HG03175 (cell line): ENCODE measurements around the gene LMNTD1.
A peak's percentile ranks its signal among the peaks of the same experiment; 100 is the strongest.

Source experiments
- ATAC-seq: cut with Tn5 transposase; IDR thresholded peaks from one replicate; pipeline ENCODE4 v1.9.1; 2021; ENCODE audit warnings: mild to moderate bottlenecking, moderate library complexity; ENCODE audit not compliant: unreplicated experiment

LMNTD1 gene

GRCh38 chr12:25556153-25556552 is 3.1 kb upstream of the LMNTD1 start:
- ATAC-seq: no peak

GRCh38 chr12:25552681-25553080 is 402 bp downstream of the LMNTD1 start:
- no peak for ATAC-seq

GRCh38 chr12:25550186-25550585 is 2.9 kb downstream of the LMNTD1 start:
- no peak for ATAC-seq

- ATAC-seq: no peak
Observed at GRCh38 chr12:25549120-25549519, 4.0 kb downstream of the LMNTD1 start.

- no peak for ATAC-seq
Observed at GRCh38 chr12:25546318-25546717, 6.8 kb downstream of the LMNTD1 start.

GRCh38 chr12:25533150-25533549 is 19.9 kb downstream of the LMNTD1 start:
- ATAC-seq: no peak

GRCh38 chr12:25531502-25532052 is 21.5 kb downstream of the LMNTD1 start:
- ATAC-seq: no peak

GRCh38 chr12:25529738-25530137 is 23.3 kb downstream of the LMNTD1 start:
- no peak for ATAC-seq

- ATAC-seq: no peak
Observed at GRCh38 chr12:25526778-25527177, 26.3 kb downstream of the LMNTD1 start.

- no peak for ATAC-seq
Observed at GRCh38 chr12:25524366-25524765, 28.7 kb downstream of the LMNTD1 start.

- ATAC-seq: no peak
Observed at GRCh38 chr12:25521625-25522256, 31.3 kb downstream of the LMNTD1 start.

GRCh38 chr12:25518512-25518911 is 34.6 kb downstream of the LMNTD1 start:
- ATAC-seq: peak; percentile 99

GRCh38 chr12:25504744-25505143 is 48.3 kb downstream of the LMNTD1 start:
- no peak for ATAC-seq

GRCh38 chr12:25503666-25504065 is 49.4 kb downstream of the LMNTD1 start:
- no peak for ATAC-seq

GRCh38 chr12:25502596-25502995 is 50.5 kb downstream of the LMNTD1 start:
- ATAC-seq: no peak

- no peak for ATAC-seq
Observed at GRCh38 chr12:25502118-25502517, 51.0 kb downstream of the LMNTD1 start.

GRCh38 chr12:25501549-25501948 is 51.5 kb downstream of the LMNTD1 start:
- ATAC-seq: no peak

- no peak for ATAC-seq
Observed at GRCh38 chr12:25500651-25501050, 52.4 kb downstream of the LMNTD1 start.

- no peak for ATAC-seq
Observed at GRCh38 chr12:25497021-25497420, 56.1 kb downstream of the LMNTD1 start.

GRCh38 chr12:25496098-25496587 is 56.9 kb downstream of the LMNTD1 start:
- ATAC-seq: no peak

- no peak for ATAC-seq
Observed at GRCh38 chr12:25495331-25496097, 57.6 kb downstream of the LMNTD1 start.

GRCh38 chr12:25494926-25495325 is 58.2 kb downstream of the LMNTD1 start:
- no peak for ATAC-seq
